GM23248 (cell line): ENCODE data around the gene TCF12.

Source experiments
- EZH2 ChIP-seq: fragments of 200-600 bp; sonication (generic); IDR thresholded peaks from 2 replicates; pipeline ENCODE4 v1.6.1; 2018; ENCODE audit warnings: antibody characterized with exemption, mild to moderate bottlenecking; ENCODE audit not compliant: insufficient read depth, poor library complexity, severe bottlenecking
- EZH2phosphoT487 ChIP-seq: fragments of 200-600 bp; sonication (generic); IDR thresholded peaks from 2 replicates; pipeline ENCODE4 v1.6.1; 2018; ENCODE audit warnings: antibody characterized with exemption, moderate library complexity, mild to moderate bottlenecking, low read depth; ENCODE audit not compliant: insufficient read depth

GRCh38 chr15:57319226-57319918, 400.9 kb downstream of the TCF12 start:
- no peak for TF ChIP-seq EZH2
- TF ChIP-seq EZH2phosphoT487, result no peak
